K562 (cell line): Measurements from ENCODE around the gene WBP2NL. TPM values are rescaled to one million over a fixed set of nuclear protein-coding genes. Genes with fewer than 3 reads are reported as not detected.

Source experiments
- ARID2 ChIP-seq: fragments of 450-650 bp; IDR thresholded peaks from 2 replicates; pipeline ENCODE4 v1.6.1; 2017; ENCODE audit warnings: antibody characterized with exemption, mild to moderate bottlenecking
- ASH1L ChIP-seq: fragments of 450-650 bp; IDR thresholded peaks from 2 replicates; pipeline ENCODE4 v1.6.1; 2018; ENCODE audit warnings: borderline replicate concordance, mild to moderate bottlenecking, low read depth; ENCODE audit not compliant: partially characterized antibody
- BRD9 ChIP-seq: fragments of 450-650 bp; IDR thresholded peaks from 2 replicates; pipeline ENCODE4 v1.6.1; 2018; ENCODE audit warnings: low read depth; ENCODE audit not compliant: partially characterized antibody
- CXXC5 ChIP-seq: fragments of 250-450 bp; sonication (Bioruptor Pico); IDR thresholded peaks from 2 replicates; pipeline ENCODE4 v1.8.0; 2022; ENCODE audit warnings: inconsistent platforms, mild to moderate bottlenecking, moderate library complexity
- HCFC1 ChIP-seq: IDR thresholded peaks from 2 replicates; pipeline ENCODE4 v1.6.1; 2012; ENCODE audit warnings: low read depth, low read length, improper control_type of control experiment
- KDM1A ChIP-seq, 2 experiments: fragments of 450-650 bp; IDR thresholded peaks; 2 replicates each; pipeline ENCODE4 v1.6.1; 2016; ENCODE audit warnings: mild to moderate bottlenecking in 2 of 2
- MIER1 ChIP-seq: fragments of 450-650 bp; IDR thresholded peaks from 2 replicates; pipeline ENCODE4 v1.6.1; 2016; ENCODE audit warnings: antibody characterized with exemption, mild to moderate bottlenecking, low read depth
- RAD51 ChIP-seq: fragments of 450-650 bp; IDR thresholded peaks from 2 replicates; pipeline ENCODE4 v1.7.1; 2016; ENCODE audit warnings: low read depth, mild to moderate bottlenecking, borderline replicate concordance
- RFX1 ChIP-seq: fragments of 450-650 bp; IDR thresholded peaks from 2 replicates; pipeline ENCODE4 v1.6.1; 2016; ENCODE audit warnings: mild to moderate bottlenecking, moderate library complexity
- RFX7 ChIP-seq: fragments of 250-450 bp; sonication (Bioruptor Pico); IDR thresholded peaks from 2 replicates; pipeline ENCODE4 v1.5.1; 2021; ENCODE audit warnings: mild to moderate bottlenecking
- SMC3 ChIP-seq: conservative IDR thresholded peaks from 2 replicates; pipeline ENCODE4 v1.6.1; 2011; ENCODE audit warnings: low read depth, low read length, improper control_type of control experiment; ENCODE audit not compliant: insufficient read depth
- TEAD4 ChIP-seq, 2 experiments: sonication (generic) in 1 of 2; formaldehyde crosslinking in 1 of 2; IDR thresholded peaks; 2 replicates each; pipeline versions ENCODE4 v1.6.1 to v1.8.0; 2012 to 2022; ENCODE audit warnings: borderline replicate concordance in 1 of 2, inconsistent platforms in 1 of 2, low read length in 1 of 2, mild to moderate bottlenecking in 1 of 2, missing genetic modification reagents in 1 of 2
- ZNF133 ChIP-seq: fragments of 250-450 bp; sonication (Bioruptor Pico); IDR thresholded peaks from 2 replicates; pipeline ENCODE4 v1.4.0; 2020; ENCODE audit warnings: mild to moderate bottlenecking
- ZSCAN29 ChIP-seq: fragments of 450-650 bp; IDR thresholded peaks from 2 replicates; pipeline ENCODE4 v1.6.1; 2017
- polyA plus RNA-seq, 8 experiments: library from polyadenylated mRNA; depleted of rRNA in 4 of 8; stranded (reverse) in 5 of 8; unstranded in 3 of 8; fragments of >200 nt; fragmentation: Nextera tagmentation in 2 of 8; fragmentation: Illumina TruSeq in 1 of 8; extraction: Ambion mirVana in 2 of 8; extraction: Trizol in 1 of 8; gene quantifications; 2 replicates each; pipeline versions ENCODE4 v1.2.1 to v1.2.3, GENCODE V29; 2011 to 2014; ENCODE audit warnings: inconsistent platforms in 1 of 8, missing spikeins in 1 of 8
- total RNA-seq, 7 experiments: library from RNA; depleted of rRNA in 6 of 7; stranded (reverse); fragments of >200 nt in 6 of 7; fragmentation: Illumina TruSeq in 2 of 7; extraction: Trizol in 2 of 7; gene quantifications; 2 replicates each; pipeline versions ENCODE4 v1.2.1 to v1.2.3, GENCODE V29; 2011 to 2021; ENCODE audit warnings: low replicate concordance in 1 of 7
- TF ChIP-seq, protein P1 (sequence below): fragments of 250-450 bp; sonication (Bioruptor Pico); IDR thresholded peaks from 2 replicates; pipeline ENCODE4 v1.4.0; 2020
- TF ChIP-seq, protein P2 (sequence below): sonication (generic); formaldehyde crosslinking; IDR thresholded peaks from 2 replicates; pipeline ENCODE4 v1.9.0; 2022; ENCODE audit warnings: mild to moderate bottlenecking, missing genetic modification reagents
- TF ChIP-seq, protein P3 (sequence below), 2 experiments: fragments of 250-450 bp in 1 of 2; fragments of 450-650 bp in 1 of 2; sonication (Bioruptor Pico) in 1 of 2; IDR thresholded peaks; 2 replicates each; pipeline versions ENCODE4 v1.6.1 to v1.8.0; 2016 to 2021; ENCODE audit warnings: mild to moderate bottlenecking in 2 of 2, moderate library complexity in 2 of 2, missing compliant biosample characterization in 1 of 2, missing genetic modification characterization in 1 of 2
- TF ChIP-seq, protein P4 (sequence below): fragments of 450-650 bp; IDR thresholded peaks from 2 replicates; pipeline ENCODE4 v1.7.0; 2016; ENCODE audit warnings: borderline replicate concordance

The WBP2NL gene
- total and polyA plus RNA-seq, 9 of the 15 experiments (the other 6 are each of a cell fraction or from before 2014, with no cell fraction given): not detected

DNA sequence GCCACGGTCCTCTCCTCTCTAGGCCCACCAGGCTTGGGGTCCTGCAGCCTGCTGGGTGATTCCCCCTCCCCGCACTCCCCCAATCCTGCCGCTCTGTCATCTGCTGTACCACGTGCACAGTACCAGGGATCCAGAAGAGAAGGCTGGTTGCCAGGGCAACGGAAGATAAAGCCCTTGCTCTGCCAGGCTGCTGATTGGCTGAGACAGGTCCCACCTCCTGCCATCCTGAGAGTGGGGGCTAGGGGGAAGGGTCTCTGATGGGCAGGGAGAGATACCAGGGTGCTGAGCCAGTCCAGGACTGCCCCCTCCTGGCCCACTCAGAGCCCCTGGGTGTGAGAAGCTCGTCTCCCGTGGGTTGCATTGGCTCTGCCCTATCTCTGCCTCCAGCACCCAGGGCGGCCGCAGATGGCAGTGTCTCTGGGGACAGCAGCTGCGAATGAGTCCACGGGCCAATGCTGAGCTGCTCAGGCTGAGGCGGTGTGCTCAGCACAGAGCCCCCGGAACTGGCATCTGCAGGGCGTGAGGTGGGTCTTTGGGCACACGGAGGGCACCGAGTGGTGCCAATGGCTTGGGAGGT lies 46.6 kb upstream of the WBP2NL start, which contains the start of gene SMIM45 (continued):
- TF ChIP-seq, protein P1, sequence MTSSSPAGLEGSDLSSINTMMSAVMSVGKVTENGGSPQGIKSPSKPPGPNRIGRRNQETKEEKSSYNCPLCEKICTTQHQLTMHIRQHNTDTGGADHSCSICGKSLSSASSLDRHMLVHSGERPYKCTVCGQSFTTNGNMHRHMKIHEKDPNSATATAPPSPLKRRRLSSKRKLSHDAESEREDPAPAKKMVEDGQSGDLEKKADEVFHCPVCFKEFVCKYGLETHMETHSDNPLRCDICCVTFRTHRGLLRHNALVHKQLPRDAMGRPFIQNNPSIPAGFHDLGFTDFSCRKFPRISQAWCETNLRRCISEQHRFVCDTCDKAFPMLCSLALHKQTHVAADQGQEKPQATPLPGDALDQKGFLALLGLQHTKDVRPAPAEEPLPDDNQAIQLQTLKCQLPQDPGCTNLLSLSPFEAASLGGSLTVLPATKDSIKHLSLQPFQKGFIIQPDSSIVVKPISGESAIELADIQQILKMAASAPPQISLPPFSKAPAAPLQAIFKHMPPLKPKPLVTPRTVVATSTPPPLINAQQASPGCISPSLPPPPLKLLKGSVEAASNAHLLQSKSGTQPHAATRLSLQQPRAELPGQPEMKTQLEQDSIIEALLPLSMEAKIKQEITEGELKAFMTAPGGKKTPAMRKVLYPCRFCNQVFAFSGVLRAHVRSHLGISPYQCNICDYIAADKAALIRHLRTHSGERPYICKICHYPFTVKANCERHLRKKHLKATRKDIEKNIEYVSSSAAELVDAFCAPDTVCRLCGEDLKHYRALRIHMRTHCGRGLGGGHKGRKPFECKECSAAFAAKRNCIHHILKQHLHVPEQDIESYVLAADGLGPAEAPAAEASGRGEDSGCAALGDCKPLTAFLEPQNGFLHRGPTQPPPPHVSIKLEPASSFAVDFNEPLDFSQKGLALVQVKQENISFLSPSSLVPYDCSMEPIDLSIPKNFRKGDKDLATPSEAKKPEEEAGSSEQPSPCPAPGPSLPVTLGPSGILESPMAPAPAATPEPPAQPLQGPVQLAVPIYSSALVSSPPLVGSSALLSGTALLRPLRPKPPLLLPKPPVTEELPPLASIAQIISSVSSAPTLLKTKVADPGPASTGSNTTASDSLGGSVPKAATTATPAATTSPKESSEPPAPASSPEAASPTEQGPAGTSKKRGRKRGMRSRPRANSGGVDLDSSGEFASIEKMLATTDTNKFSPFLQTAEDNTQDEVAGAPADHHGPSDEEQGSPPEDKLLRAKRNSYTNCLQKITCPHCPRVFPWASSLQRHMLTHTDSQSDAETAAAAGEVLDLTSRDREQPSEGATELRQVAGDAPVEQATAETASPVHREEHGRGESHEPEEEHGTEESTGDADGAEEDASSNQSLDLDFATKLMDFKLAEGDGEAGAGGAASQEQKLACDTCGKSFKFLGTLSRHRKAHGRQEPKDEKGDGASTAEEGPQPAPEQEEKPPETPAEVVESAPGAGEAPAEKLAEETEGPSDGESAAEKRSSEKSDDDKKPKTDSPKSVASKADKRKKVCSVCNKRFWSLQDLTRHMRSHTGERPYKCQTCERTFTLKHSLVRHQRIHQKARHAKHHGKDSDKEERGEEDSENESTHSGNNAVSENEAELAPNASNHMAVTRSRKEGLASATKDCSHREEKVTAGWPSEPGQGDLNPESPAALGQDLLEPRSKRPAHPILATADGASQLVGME (CRISPR knock-in tag): no peak
- TF ChIP-seq SMC3: no peak
- no peak for TF ChIP-seq TEAD4 (IDR thresholded peaks at IDR 0.05; ENCODE audit: low read length)
- TF ChIP-seq TEAD4 (CRISPR knock-in tag; IDR thresholded peaks at IDR 0.05; ENCODE audit: borderline replicate concordance): no peak
- TF ChIP-seq RFX7 (CRISPR knock-in tag): no peak
- TF ChIP-seq, protein P2, sequence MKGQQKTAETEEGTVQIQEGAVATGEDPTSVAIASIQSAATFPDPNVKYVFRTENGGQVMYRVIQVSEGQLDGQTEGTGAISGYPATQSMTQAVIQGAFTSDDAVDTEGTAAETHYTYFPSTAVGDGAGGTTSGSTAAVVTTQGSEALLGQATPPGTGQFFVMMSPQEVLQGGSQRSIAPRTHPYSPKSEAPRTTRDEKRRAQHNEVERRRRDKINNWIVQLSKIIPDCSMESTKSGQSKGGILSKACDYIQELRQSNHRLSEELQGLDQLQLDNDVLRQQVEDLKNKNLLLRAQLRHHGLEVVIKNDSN (CRISPR knock-in tag): peak; percentile 56
- no peak for TF ChIP-seq CXXC5
- TF ChIP-seq, protein P3, sequence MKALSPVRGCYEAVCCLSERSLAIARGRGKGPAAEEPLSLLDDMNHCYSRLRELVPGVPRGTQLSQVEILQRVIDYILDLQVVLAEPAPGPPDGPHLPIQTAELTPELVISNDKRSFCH (CRISPR knock-in tag; IDR thresholded peaks at IDR 0.05): no peak
- TF ChIP-seq, protein P3 (tag; IDR thresholded peaks at IDR 0.05): no peak
- TF ChIP-seq KDM1A (IDR thresholded peaks at IDR 0.05): peak in 1 of 2 experiments; percentile 19; a peak in 1 of 4 replicates
- TF ChIP-seq, protein P4, sequence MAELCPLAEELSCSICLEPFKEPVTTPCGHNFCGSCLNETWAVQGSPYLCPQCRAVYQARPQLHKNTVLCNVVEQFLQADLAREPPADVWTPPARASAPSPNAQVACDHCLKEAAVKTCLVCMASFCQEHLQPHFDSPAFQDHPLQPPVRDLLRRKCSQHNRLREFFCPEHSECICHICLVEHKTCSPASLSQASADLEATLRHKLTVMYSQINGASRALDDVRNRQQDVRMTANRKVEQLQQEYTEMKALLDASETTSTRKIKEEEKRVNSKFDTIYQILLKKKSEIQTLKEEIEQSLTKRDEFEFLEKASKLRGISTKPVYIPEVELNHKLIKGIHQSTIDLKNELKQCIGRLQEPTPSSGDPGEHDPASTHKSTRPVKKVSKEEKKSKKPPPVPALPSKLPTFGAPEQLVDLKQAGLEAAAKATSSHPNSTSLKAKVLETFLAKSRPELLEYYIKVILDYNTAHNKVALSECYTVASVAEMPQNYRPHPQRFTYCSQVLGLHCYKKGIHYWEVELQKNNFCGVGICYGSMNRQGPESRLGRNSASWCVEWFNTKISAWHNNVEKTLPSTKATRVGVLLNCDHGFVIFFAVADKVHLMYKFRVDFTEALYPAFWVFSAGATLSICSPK: no peak
- no peak for TF ChIP-seq BRD9
- no peak for TF ChIP-seq HCFC1
- no peak for TF ChIP-seq ASH1L
- TF ChIP-seq ZNF133 (CRISPR knock-in tag): no peak
- TF ChIP-seq ZSCAN29: no peak
- TF ChIP-seq MIER1: no peak
- no peak for TF ChIP-seq ARID2
- TF ChIP-seq RAD51: peak; percentile 36; the same call in 1 of the 2 replicates
- TF ChIP-seq RFX1: peak; percentile 86
